ENCODE measurements around the gene ADAMTS17.

DNA sequence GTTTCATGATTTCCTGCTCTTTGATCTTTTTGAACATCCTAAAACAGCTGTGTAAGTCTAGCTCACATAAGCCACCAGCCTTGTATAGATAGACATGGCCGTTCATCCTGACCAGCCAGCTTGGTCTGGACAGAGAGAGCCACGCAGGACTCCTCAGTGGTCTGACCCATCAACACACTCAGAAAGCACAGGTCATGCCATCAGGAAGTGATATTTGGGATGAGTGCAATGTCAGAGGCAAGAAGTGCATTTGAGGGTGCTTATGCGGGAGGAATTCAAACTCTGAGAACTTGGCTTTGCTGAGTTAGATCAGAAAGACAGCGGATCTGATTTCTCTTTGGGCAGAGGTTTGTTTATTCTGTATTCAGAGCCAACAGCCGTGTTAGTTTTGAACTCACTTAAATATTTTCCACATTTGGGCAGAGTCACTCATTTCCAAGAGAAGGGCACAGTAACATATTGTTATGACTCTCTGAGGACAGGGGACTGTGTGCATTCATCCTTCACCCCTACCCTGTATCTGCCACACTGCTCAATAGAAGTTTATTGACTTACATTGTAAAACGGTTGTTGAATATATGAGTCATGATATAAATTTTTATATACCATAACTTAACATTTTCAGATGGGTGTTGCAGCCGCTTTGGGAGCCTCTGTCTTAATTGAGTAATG is 383.2 kb downstream of the ADAMTS17 start:
- TF ChIP-seq, protein P1, sequence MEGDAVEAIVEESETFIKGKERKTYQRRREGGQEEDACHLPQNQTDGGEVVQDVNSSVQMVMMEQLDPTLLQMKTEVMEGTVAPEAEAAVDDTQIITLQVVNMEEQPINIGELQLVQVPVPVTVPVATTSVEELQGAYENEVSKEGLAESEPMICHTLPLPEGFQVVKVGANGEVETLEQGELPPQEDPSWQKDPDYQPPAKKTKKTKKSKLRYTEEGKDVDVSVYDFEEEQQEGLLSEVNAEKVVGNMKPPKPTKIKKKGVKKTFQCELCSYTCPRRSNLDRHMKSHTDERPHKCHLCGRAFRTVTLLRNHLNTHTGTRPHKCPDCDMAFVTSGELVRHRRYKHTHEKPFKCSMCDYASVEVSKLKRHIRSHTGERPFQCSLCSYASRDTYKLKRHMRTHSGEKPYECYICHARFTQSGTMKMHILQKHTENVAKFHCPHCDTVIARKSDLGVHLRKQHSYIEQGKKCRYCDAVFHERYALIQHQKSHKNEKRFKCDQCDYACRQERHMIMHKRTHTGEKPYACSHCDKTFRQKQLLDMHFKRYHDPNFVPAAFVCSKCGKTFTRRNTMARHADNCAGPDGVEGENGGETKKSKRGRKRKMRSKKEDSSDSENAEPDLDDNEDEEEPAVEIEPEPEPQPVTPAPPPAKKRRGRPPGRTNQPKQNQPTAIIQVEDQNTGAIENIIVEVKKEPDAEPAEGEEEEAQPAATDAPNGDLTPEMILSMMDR (conservative IDR thresholded peaks at IDR 0.05; ENCODE audit: low read length), result no peak
- TF ChIP-seq EZH2phosphoT487 (IDR thresholded peaks at IDR 0.05; ENCODE audit: borderline replicate concordance), result no peak
